DMS 273 treated with DMSO at 0.1 percent for 48 hours (cell line): ENCODE data around the gene GUCA2B.

ENCODE experiments used
- DNase-seq: peaks from one replicate; lab custom pipeline; 2025; lab: John Stamatoyannopoulos, UW

Gene GUCA2B

DNA sequence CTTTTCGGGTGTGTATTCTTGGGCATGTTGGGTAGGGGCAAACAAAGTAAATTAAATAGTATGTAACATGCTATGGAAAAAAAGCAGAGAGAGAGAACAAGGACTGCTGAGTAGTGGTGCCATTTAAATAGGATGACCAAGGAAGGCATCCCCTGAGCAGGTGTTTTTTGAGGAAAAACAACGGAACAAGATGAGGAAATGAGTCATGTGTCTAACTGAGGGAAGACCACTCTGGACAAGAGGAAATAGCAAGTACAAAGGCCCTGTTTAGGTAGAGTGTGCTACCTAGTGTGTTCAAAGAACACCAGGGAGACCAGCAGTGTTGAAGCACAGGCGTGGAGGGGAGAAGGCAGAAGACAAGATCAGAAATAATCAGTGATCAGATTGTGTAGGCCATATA lies 31.4 kb downstream of the GUCA2B start:
- DNase-seq: no peak

DNA sequence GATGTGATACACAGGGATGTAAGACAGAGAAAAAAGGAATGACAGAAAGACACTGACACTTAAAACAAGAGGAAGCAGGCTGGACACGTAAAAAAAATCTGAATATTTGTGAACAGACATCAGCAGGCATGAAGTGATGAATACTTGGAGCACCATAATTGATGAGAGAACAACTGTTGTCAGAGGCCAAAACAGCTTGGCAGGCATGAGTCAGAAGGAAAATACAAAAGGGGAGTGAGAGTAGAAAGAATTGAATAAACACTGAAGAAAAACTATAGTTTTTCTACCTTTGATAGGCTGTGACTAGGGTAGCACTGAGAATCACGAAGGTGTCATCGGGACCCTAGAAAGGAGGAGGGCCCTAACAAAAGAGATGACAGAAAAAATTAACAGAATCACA lies 32.9 kb downstream of the GUCA2B start:
- DNase-seq: no peak

DNA sequence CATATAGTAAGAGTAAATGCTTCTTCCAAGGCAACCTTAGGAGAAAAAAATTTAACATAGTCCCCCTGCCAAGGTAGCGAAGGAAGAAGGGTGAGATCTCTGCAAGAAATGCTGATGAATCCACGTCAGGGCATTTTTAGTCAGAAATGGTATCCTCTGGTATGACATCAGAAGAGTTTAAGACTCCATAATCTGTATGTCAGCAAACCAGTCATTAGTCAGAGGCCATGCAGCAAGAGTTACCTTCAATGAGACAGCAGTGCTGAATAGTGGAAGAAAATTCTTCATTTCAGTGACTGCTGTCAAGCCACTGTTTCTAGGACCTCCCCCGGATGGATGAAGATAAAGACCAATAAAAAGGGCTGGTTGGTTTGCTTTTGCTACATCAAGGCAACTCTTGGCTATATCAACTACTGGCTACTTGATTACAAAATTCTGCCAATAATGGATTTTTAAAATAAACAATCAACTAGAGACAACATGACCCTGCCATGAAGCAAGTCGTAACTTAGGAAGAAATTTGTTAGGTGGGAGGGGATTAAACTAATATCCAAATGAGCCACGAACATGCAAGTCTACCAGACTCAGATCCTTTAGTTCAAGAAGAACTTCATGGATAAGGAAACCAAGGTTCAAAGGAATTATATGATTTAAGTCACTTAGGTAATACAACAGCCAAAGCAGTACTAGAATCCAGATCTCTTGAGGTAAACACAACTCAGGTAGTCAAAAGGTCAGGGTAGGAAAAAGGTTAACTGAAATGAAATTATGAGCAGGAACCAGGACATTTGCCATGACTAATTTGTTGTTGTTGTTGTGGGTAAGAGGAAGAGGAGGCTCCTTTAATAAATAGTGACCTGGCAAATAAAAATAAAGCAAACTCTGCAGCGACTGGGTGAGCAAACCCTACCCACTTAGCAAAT lies 37.0 kb downstream of the GUCA2B start:
- no peak for DNase-seq

DNA sequence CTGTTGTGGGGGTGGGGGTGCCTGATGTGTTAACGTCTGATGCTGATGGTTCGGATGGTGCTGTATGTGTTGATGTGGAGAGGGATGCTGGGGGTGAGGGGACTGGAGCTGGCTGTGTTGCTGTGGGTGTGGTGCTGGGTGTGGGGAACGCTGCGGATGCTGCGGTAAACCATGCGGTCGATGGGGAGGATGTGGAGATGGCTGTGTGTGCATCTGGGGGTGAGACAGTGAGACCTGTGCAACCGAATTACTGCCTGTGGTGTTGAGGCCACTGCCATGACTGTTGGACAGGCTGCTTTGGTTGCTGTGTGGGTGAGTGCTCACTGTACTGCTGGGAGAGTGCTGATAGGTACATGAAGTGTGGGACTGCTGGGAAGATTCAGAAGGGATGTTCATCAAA lies 38.1 kb downstream of the GUCA2B start:
- no peak for DNase-seq

DNA sequence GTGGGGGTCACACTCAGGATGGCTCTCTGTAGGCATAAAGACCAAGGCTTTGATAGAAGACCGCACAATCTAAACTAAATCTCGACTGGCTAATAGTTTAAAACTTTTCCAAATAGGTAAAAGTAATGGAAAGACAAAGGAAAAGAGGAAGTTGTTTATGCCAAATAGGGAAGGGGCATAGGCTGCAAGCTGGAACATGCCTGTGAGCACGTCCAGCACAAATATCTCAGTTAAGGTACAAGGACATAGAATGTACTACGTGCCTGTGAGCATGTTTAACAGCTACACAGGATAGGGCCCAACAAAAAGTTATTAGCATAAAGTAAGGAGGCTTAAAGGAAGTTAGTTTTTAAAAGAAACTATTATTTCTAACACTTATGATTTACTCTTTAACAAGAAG lies 38.9 kb downstream of the GUCA2B start:
- DNase-seq: no peak

DNA sequence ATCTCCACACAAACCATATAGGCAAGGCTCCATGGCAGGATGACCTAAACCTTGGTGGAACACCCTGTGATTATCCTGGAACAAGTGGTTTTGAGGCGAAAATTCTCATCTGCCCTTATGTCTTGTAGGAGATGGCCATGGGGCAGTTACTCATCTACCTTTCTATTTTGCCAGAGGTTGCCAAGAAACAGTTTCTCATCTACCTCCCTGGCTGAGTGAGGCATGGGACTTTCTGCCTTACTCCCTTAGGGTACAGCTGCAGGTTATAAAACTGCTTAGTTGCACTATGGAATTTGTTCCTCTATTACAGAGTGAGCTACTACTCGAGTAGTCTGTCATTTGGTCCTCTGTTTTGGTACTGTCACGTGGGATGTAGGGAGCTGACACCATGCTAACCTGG lies 42.6 kb downstream of the GUCA2B start:
- no peak for DNase-seq

DNA sequence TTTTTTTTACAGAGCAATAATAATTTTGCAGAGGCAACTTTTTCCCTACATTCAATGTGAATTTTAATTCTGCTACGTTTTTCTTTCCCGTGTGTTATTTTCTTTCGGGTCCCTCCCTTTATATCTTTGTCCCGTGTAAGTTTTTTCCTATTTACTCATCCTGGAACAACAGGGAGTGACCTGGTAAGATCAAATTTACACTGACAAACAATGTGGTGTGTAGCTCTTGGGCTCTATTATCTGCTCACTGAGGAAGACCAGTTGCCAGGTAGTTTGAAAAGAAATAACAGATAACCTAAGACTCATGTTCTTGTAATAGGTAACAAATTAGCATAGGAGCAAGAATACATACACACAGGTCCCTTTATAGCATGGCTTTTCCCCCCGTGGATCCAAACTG lies 45.0 kb downstream of the GUCA2B start:
- DNase-seq: no peak

DNA sequence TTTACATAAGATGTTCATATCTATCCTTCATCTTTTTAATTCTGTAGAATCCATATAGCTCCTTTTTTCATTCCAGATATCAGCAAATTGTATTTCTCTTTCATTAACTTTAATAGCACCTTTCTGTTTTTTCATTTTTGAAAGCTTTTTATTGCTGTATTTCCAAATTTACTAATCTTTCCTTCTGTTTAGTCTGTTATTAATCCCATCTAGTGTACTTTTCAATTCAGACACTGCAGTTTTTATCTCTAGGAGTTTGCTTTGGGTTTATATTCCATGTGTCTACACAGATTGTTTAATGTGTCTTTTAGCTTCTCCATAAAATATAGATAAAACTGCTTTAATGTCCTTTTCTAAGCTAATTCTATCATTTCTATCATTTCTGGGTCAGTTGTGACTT lies 48.8 kb downstream of the GUCA2B start:
- no peak for DNase-seq
